Activated CD8-positive, alpha-beta T cell treated with anti-CD3 and anti-CD28 coated beads for 36 hours (primary cell): ENCODE measurements around the gene NOL6. TPM values are rescaled to one million over a fixed set of nuclear protein-coding genes. Genes with fewer than 3 reads are reported as not detected.

Source experiments
- ATAC-seq: fragments of 200-7000 bp; cut with Tn5 transposase; one replicate; pipeline ENCODE4 v1.10.0; 2021; ENCODE audit warnings: mild to moderate bottlenecking, moderate library complexity
- CTCF ChIA-PET: fragments of 350-600 bp; sonication (Branson Sonifier 250); formaldehyde crosslinking; loops from one replicate; lab custom pipeline; 2021; ENCODE audit warnings: antibody characterized with exemption; lab: Charles Lee
- POLR2A ChIA-PET: fragments of 350-600 bp; sonication (Branson Sonifier 250); formaldehyde crosslinking; loops from one replicate; lab custom pipeline; 2021; ENCODE audit warnings: antibody characterized with exemption; lab: Charles Lee
- DNase-seq: peaks from one replicate; pipeline ENCODE4 v3.0.0-alpha.2; 2020
- H3K27ac Mint-ChIP-seq: one replicate; pipeline ENCODE4 v1.8.0; 2021; ENCODE audit warnings: mild to moderate bottlenecking, mixed read lengths
- H3K27me3 Mint-ChIP-seq: one replicate; pipeline ENCODE4 v1.8.0; 2021; ENCODE audit warnings: mixed read lengths
- H3K36me3 Mint-ChIP-seq: one replicate; pipeline ENCODE4 v1.8.0; 2021; ENCODE audit warnings: low read depth, mixed read lengths
- H3K4me1 Mint-ChIP-seq: one replicate; pipeline ENCODE4 v1.8.0; 2021; ENCODE audit warnings: low read depth, mixed read lengths
- H3K4me3 Mint-ChIP-seq: one replicate; pipeline ENCODE4 v1.8.0; 2021; ENCODE audit warnings: mild to moderate bottlenecking, moderate library complexity, mixed read lengths
- H3K9me3 Mint-ChIP-seq: one replicate; pipeline ENCODE4 v1.8.0; 2021; ENCODE audit warnings: mixed read lengths
- CTCF ChIP-seq: fragments of 200-600 bp; IDR thresholded peaks from one replicate; pipeline ENCODE4 v1.8.0; 2022; ENCODE audit warnings: antibody characterized with exemption, mild to moderate bottlenecking
- intact Hi-C: fragments of 100-400 bp; cut with micrococcal nuclease; formaldehyde crosslinking; loops from one replicate; pipeline ENCODE4 v1.10.0; 2022
- total RNA-seq, 2 experiments: library from RNA; stranded (reverse); gene quantifications; one replicate each; pipeline ENCODE4 v1.2.3, GENCODE V29; 2021

The NOL6 gene
- total RNA-seq, 2 experiments from 2014 or later = 45.5 to 45.9 TPM

- Mint-ChIP-seq H3K4me3 (no peak overlapping the region), H3K36me3 (peaks cover 45% of the 10 kb centered on the region), H3K27me3 (no peaks in the 10 kb centered on the region), H3K9me3 (no peaks in the 10 kb centered on the region), H3K4me1 (peaks cover under 1% of the 10 kb centered on the region), H3K27ac (no peak overlapping the region)
- ChIA-PET POLR2A (interaction anchor here (0.8 to 7.4 kb wide), 4 partner anchors 8 to 37 kb away, joined by 3 to 52 read pairs (median 6); partner anchors contain the start of genes AQP3 and NOL6), CTCF (interaction anchor here (1.0 to 6.0 kb wide), 8 partner anchors 9 to 159 kb away, joined by 4 to 83 read pairs (median 50); partner anchors contain the start of genes AQP3, AQP7 and NOL6)
- no peak for ATAC-seq
- TF ChIP-seq CTCF = no peak
- no peak for DNase-seq
- intact Hi-C loops = loop anchor here (5.0 kb wide), 1 partner anchor 63 kb away; the partner anchor contains the start of gene AQP7
These were observed 8.6 kb downstream of the NOL6 start for GRCh38 chr9:33465096-33465495.

GRCh38 chr9:33464045-33464636 is 9.6 kb downstream of the NOL6 start:
- no peak overlapping the region for H3K4me3 Mint-ChIP-seq
- ChIA-PET POLR2A (interaction anchor here (0.8 to 7.4 kb wide), 5 partner anchors 9 to 36 kb away, joined by 3 to 52 read pairs (median 5); partner anchors contain the start of genes AQP3 and NOL6), CTCF (interaction anchor here (1.0 to 6.0 kb wide), 9 partner anchors 10 to 189 kb away, joined by 4 to 83 read pairs (median 26); partner anchors contain the start of genes AQP3, AQP7 and NOL6)
- TF ChIP-seq CTCF = no peak
- peaks cover 37% of the 10 kb centered on the region for H3K36me3 Mint-ChIP-seq
- peaks cover 5% of the 10 kb centered on the region for H3K4me1 Mint-ChIP-seq
- no peaks in the 10 kb centered on the region for H3K9me3 Mint-ChIP-seq
- no peak for DNase-seq
- no peak overlapping the region for H3K27ac Mint-ChIP-seq
- intact Hi-C loops = no loop called here
- ATAC-seq = no peak
- H3K27me3 Mint-ChIP-seq = no peaks in the 10 kb centered on the region

GRCh38 chr9:33463151-33463550 is 10.6 kb downstream of the NOL6 start:
- H3K27ac Mint-ChIP-seq = peak overlapping the region; percentile 53
- no peak for ATAC-seq
- no peak for TF ChIP-seq CTCF
- peaks cover 36% of the 10 kb centered on the region for H3K36me3 Mint-ChIP-seq
- H3K27me3 Mint-ChIP-seq = no peaks in the 10 kb centered on the region
- intact Hi-C loops = loop anchor here (2.0 kb wide), 1 partner anchor 16 kb away; the partner anchor contains the start of gene AQP3
- H3K4me3 Mint-ChIP-seq = no peak overlapping the region
- CTCF ChIA-PET = interaction anchor here (1.0 to 6.0 kb wide), 5 partner anchors 11 to 88 kb away, joined by 3 to 83 read pairs (median 26); partner anchors contain the start of genes AQP3 and NOL6
- no peak for DNase-seq
- peaks cover 14% of the 10 kb centered on the region for H3K4me1 Mint-ChIP-seq
- POLR2A ChIA-PET = interaction anchor here (2.4 to 7.4 kb wide), 2 partner anchors 10 kb away, joined by 8 to 52 read pairs; partner anchors contain the start of gene NOL6
- no peaks in the 10 kb centered on the region for H3K9me3 Mint-ChIP-seq

- ChIA-PET CTCF (interaction anchor here (1.7 to 5.4 kb wide), 3 partner anchors 13 to 87 kb away, joined by 5 to 26 read pairs (median 6); no protein-coding TSS in a partner anchor), POLR2A (interaction anchor here (7.4 kb wide), 1 partner anchor 12 kb away, joined by 52 read pairs; the partner anchor contains the start of gene NOL6)
- no peak for DNase-seq
- no peaks in the 10 kb centered on the region for H3K27me3 Mint-ChIP-seq
- intact Hi-C loops = no loop called here
- no peaks in the 10 kb centered on the region for H3K9me3 Mint-ChIP-seq
- no peak overlapping the region for H3K4me3 Mint-ChIP-seq
- H3K4me1 Mint-ChIP-seq = peaks cover 28% of the 10 kb centered on the region
- no peak for TF ChIP-seq CTCF
- no peak overlapping the region for H3K27ac Mint-ChIP-seq
- peaks cover 27% of the 10 kb centered on the region for H3K36me3 Mint-ChIP-seq
- ATAC-seq = no peak
These were observed 12.2 kb downstream of the NOL6 start for GRCh38 chr9:33461492-33461891.
